SK-N-SH (cell line): Measurements from ENCODE around the gene MNDA. TPM values are rescaled to one million over a fixed set of nuclear protein-coding genes. Genes with fewer than 3 reads are reported as not detected.

ENCODE experiments used
- CTCF ChIA-PET: fragments of 300-600, 350-600 bp; formaldehyde crosslinking; extraction: SDS; loops from one replicate; lab custom pipeline; 2021; lab: Yijun Ruan, JAX
- POLR2A ChIA-PET: fragments of 350-600 bp; sonication (Branson Sonifier 250); formaldehyde crosslinking; extraction: SDS; loops from one replicate; lab custom pipeline; 2020; ENCODE audit warnings: antibody characterized with exemption, inconsistent platforms; lab: Yijun Ruan, JAX
- DNase-seq: peaks from one replicate; pipeline ENCODE4 v3.0.0; 2012
- H2AFZ ChIP-seq: fragments of 200-600 bp; sonication (generic); 2 replicates; pipeline ENCODE4 v1.8.1; 2016; ENCODE audit warnings: antibody characterized with exemption, mild to moderate bottlenecking, low read depth
- H3F3A ChIP-seq: fragments of 200-600 bp; sonication (generic); replicated peaks from 2 replicates; pipeline ENCODE3; 2016; ENCODE audit warnings: antibody characterized with exemption, mild to moderate bottlenecking; ENCODE audit not compliant: insufficient read depth
- H3K27ac ChIP-seq, 2 experiments: fragments of 200-500 bp in 1 of 2; fragments of 200-600 bp in 1 of 2; sonication (Bioruptor generic) in 1 of 2; sonication (generic), shearing (Covaris generic) in 1 of 2; 2 replicates each; pipeline versions ENCODE4 v1.5.1 to v1.6.1; 2014 to 2016; ENCODE audit warnings: low read depth in 2 of 2, inconsistent platforms in 1 of 2, low read length in 1 of 2, mild to moderate bottlenecking in 1 of 2, mixed read lengths in 1 of 2
- H3K27me3 ChIP-seq: fragments of 200-600 bp; sonication (generic), shearing (Covaris generic); 2 replicates; pipeline ENCODE4 v1.6.1; 2016; ENCODE audit warnings: mixed run types; ENCODE audit not compliant: insufficient read depth
- H3K36me3 ChIP-seq, 2 experiments: fragments of 200-500 bp in 1 of 2; fragments of 200-600 bp in 1 of 2; sonication (Bioruptor generic) in 1 of 2; sonication (generic) in 1 of 2; replicated peaks in 1 of 2; 2 replicates each; pipeline versions ENCODE3 to v1.5.1; 2014 to 2016; ENCODE audit warnings: low read length in 1 of 2, mild to moderate bottlenecking in 1 of 2; ENCODE audit not compliant: insufficient read depth in 2 of 2, control insufficient read depth in 1 of 2
- H3K4me1 ChIP-seq, 2 experiments: fragments of 200-500 bp in 1 of 2; fragments of 200-600 bp in 1 of 2; sonication (Bioruptor generic) in 1 of 2; sonication (generic), shearing (Covaris generic) in 1 of 2; 2 replicates each; pipeline versions ENCODE4 v1.5.1 to v1.6.1; 2014 to 2016; ENCODE audit warnings: low read depth in 1 of 2, low read length in 1 of 2, mixed run types in 1 of 2; ENCODE audit not compliant: insufficient read depth in 2 of 2, control insufficient read depth in 1 of 2
- H3K4me2 ChIP-seq: fragments of 200-600 bp; sonication (generic), shearing (Covaris generic); 2 replicates; pipeline ENCODE4 v1.6.1; 2017; ENCODE audit warnings: mixed run types
- H3K4me3 ChIP-seq, 2 experiments: fragments of 200-500 bp in 1 of 2; fragments of 200-600 bp in 1 of 2; sonication (Bioruptor generic) in 1 of 2; sonication (generic), shearing (Covaris generic) in 1 of 2; 2 replicates each; pipeline versions ENCODE4 v1.5.1 to v1.8.1; 2014 to 2016; ENCODE audit warnings: low read depth in 2 of 2, inconsistent platforms in 1 of 2, low read length in 1 of 2, mild to moderate bottlenecking in 1 of 2, mixed read lengths in 1 of 2, moderate library complexity in 1 of 2
- H3K79me2 ChIP-seq: fragments of 200-600 bp; sonication (generic); 2 replicates; pipeline ENCODE4 v1.8.1; 2017; ENCODE audit warnings: mild to moderate bottlenecking; ENCODE audit not compliant: insufficient read depth
- H3K9ac ChIP-seq: fragments of 200-600 bp; sonication (generic); 2 replicates; pipeline ENCODE4 v1.6.1; 2017; ENCODE audit warnings: mixed run types
- H3K9me2 ChIP-seq: fragments of 200-600 bp; sonication (generic); 2 replicates; pipeline ENCODE4 v1.6.1; 2017; ENCODE audit warnings: mixed run types
- H3K9me3 ChIP-seq: fragments of 200-600 bp; sonication (generic); 2 replicates; pipeline ENCODE4 v1.6.1; 2017; ENCODE audit warnings: mixed run types, mild to moderate bottlenecking, moderate library complexity
- H4K20me1 ChIP-seq: fragments of 200-600 bp; sonication (generic); 2 replicates; pipeline ENCODE4 v1.6.1; 2017; ENCODE audit warnings: mild to moderate bottlenecking, mixed run types; ENCODE audit not compliant: insufficient read depth
- EP300 ChIP-seq, 2 experiments: IDR thresholded peaks; 2 replicates each; pipeline versions ENCODE4 v1.4.0 to v1.6.1; 2012; ENCODE audit warnings: borderline replicate concordance in 1 of 2, low read depth in 1 of 2, low read length in 1 of 2
- EZH2phosphoT487 ChIP-seq: fragments of 200-600 bp; sonication (generic); IDR thresholded peaks from 2 replicates; pipeline ENCODE4 v1.6.1; 2017; ENCODE audit warnings: low read depth, mixed run types, mild to moderate bottlenecking, antibody characterized with exemption, moderate library complexity, borderline replicate concordance
- FOSL2 ChIP-seq: IDR thresholded peaks from 2 replicates; pipeline ENCODE4 v1.4.0; 2012; ENCODE audit warnings: low read depth, mild to moderate bottlenecking, moderate library complexity, borderline replicate concordance
- FOXJ3 ChIP-seq: sonication (generic); formaldehyde crosslinking; IDR thresholded peaks from 2 replicates; pipeline ENCODE4 v1.5.1; 2020; ENCODE audit warnings: mild to moderate bottlenecking, missing genetic modification reagents
- FOXM1 ChIP-seq: IDR thresholded peaks from 2 replicates; pipeline ENCODE4 v1.4.0; 2012; ENCODE audit warnings: low read depth, mild to moderate bottlenecking
- GABPA ChIP-seq: IDR thresholded peaks from 2 replicates; pipeline ENCODE4 v1.4.0; 2012; ENCODE audit warnings: low read depth, mild to moderate bottlenecking
- GATA2 ChIP-seq: sonication (generic); formaldehyde crosslinking; IDR thresholded peaks from 2 replicates; pipeline ENCODE4 v1.5.0; 2020; ENCODE audit warnings: mild to moderate bottlenecking, missing genetic modification reagents
- JUND ChIP-seq: IDR thresholded peaks from 2 replicates; pipeline ENCODE4 v1.4.0; 2012
- NFIC ChIP-seq: IDR thresholded peaks from 2 replicates; pipeline ENCODE4 v1.4.0; 2012; ENCODE audit warnings: borderline replicate concordance
- NRF1 ChIP-seq: IDR thresholded peaks from 2 replicates; pipeline ENCODE4 v1.6.1; 2012; ENCODE audit warnings: low read depth, mild to moderate bottlenecking, low read length
- RAD21 ChIP-seq: IDR thresholded peaks from 2 replicates; pipeline ENCODE4 v1.6.1; 2012; ENCODE audit warnings: mild to moderate bottlenecking, low read length
- RFX5 ChIP-seq: IDR thresholded peaks from 2 replicates; pipeline ENCODE4 v1.6.1; 2012; ENCODE audit warnings: mild to moderate bottlenecking, improper control_type of control experiment, low read length
- SIN3A ChIP-seq: IDR thresholded peaks from 2 replicates; pipeline ENCODE4 v1.6.1; 2012; ENCODE audit warnings: low read depth, mild to moderate bottlenecking, low read length, moderate library complexity, borderline replicate concordance
- TCF12 ChIP-seq: IDR thresholded peaks from 2 replicates; pipeline ENCODE4 v1.4.0; 2012
- TEAD4 ChIP-seq: IDR thresholded peaks from 2 replicates; pipeline ENCODE4 v1.4.0; 2012; ENCODE audit warnings: mild to moderate bottlenecking, borderline replicate concordance; ENCODE audit not compliant: insufficient read depth
- WGBS: methylation state at CpG from one replicate; pipeline ENCODE4 v1.1.6; 2017; ENCODE audit warnings: low lambda C conversion rate; 5-methylcytosine and 5-hydroxymethylcytosine counted together
- polyA plus RNA-seq, 3 experiments: library from polyadenylated mRNA; depleted of rRNA; stranded (reverse); fragments of >200 nt; gene quantifications; 2 replicates each; pipeline ENCODE4 v1.2.3, GENCODE V29; 2012
- TF ChIP-seq, protein P1 (sequence below): IDR thresholded peaks from 2 replicates; pipeline ENCODE4; 2012
- TF ChIP-seq, protein P2 (sequence below): fragments of 150-350 bp; IDR thresholded peaks from 2 replicates; pipeline ENCODE4 v1.6.1; 2016; ENCODE audit warnings: mild to moderate bottlenecking, low read depth, low read length
- TF ChIP-seq, protein P3 (sequence below): IDR thresholded peaks from 2 replicates; pipeline ENCODE4 v1.4.0; 2012; ENCODE audit warnings: low read depth

The MNDA gene
- polyA plus RNA-seq, 1 of the 3 experiments (the other 2 are of a cell fraction): not detected

DNA sequence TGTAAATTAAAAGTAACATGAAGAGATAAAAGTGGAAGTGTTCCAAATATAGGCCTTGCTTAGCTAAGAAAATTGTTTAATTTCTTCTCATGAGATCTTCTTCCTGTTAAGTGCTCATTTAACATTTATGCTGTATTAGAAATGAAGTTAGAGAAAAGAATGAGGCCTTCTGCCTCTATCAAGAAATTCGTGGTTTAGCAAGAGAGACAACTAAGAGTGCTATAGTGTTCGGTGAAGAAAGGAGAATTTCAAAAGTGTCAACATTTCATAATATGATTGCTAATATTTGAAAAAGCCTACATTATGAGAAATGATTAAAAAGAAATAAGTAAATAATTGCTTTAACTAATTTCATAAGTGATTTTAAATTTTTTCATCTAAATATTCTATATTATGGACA, 18.8 kb upstream of the MNDA start:
- 4% methylated on average over 2 of the region's 2 CpGs for WGBS

DNA sequence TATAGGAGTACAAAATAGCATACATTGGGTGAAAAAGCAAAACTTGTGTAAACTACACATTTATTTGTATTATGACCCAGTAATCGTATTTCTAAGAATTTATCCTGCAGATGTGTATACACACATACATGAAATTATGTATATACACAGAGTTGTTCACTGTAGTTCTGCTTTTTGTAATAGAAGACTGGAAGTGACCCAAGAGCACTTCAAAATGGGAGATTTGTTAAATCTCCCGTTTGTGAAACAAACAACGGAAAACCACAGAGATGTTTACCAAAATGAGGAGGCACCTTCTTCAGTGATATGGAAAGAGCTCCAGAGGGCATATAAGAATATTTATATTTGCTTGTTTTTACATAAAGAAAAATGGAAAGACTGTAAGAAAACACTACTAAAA, 18.0 kb upstream of the MNDA start:
- Histone ChIP-seq H3K9me2 (no peaks in the 10 kb centered on the region), H3K79me2 (no peaks in the 10 kb centered on the region), H4K20me1 (no peaks in the 10 kb centered on the region), H3K27ac (no peak overlapping the region), H3K36me3 (no peaks in the 10 kb centered on the region), H3K27me3 (no peaks in the 10 kb centered on the region), H3F3A (no peaks in the 10 kb centered on the region), H3K4me1 (no peaks in the 10 kb centered on the region), H3K4me3 (no peak overlapping the region), H2AFZ (no peak overlapping the region), H3K9me3 (no peaks in the 10 kb centered on the region), H3K4me2 (no peak overlapping the region), H3K9ac (no peak overlapping the region)
- no peak for DNase-seq
- WGBS: 0% methylated on average over 3 of the region's 3 CpGs
- TF ChIP-seq, protein P1, sequence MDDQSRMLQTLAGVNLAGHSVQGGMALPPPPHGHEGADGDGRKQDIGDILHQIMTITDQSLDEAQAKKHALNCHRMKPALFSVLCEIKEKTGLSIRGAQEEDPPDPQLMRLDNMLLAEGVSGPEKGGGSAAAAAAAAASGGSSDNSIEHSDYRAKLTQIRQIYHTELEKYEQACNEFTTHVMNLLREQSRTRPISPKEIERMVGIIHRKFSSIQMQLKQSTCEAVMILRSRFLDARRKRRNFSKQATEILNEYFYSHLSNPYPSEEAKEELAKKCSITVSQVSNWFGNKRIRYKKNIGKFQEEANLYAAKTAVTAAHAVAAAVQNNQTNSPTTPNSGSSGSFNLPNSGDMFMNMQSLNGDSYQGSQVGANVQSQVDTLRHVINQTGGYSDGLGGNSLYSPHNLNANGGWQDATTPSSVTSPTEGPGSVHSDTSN: no peak
- TF ChIP-seq TEAD4: no peak
- no peak for TF ChIP-seq TCF12
- no peak for TF ChIP-seq JUND
- TF ChIP-seq GATA2 (CRISPR knock-in tag): no peak
- TF ChIP-seq NFIC: no peak
- TF ChIP-seq SIN3A: no peak
- TF ChIP-seq EP300 (IDR thresholded peaks at IDR 0.05; ENCODE audit: borderline replicate concordance in 1 of 2, low read depth in 1 of 2, low read length in 1 of 2): no peak
- TF ChIP-seq, protein P2, sequence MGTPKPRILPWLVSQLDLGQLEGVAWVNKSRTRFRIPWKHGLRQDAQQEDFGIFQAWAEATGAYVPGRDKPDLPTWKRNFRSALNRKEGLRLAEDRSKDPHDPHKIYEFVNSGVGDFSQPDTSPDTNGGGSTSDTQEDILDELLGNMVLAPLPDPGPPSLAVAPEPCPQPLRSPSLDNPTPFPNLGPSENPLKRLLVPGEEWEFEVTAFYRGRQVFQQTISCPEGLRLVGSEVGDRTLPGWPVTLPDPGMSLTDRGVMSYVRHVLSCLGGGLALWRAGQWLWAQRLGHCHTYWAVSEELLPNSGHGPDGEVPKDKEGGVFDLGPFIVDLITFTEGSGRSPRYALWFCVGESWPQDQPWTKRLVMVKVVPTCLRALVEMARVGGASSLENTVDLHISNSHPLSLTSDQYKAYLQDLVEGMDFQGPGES: no peak
- no peak for TF ChIP-seq FOXJ3 (CRISPR knock-in tag)
- TF ChIP-seq RAD21: no peak
- no peak for TF ChIP-seq FOSL2
- ChIA-PET POLR2A (no interaction called here), CTCF (no interaction called here)

More for the DNA sequence above, 18.8 kb upstream of the MNDA start:
- Histone ChIP-seq H3K79me2 (no peaks in the 10 kb centered on the region), H4K20me1 (no peaks in the 10 kb centered on the region), H3K9me2 (no peaks in the 10 kb centered on the region), H3K27me3 (no peaks in the 10 kb centered on the region), H3F3A (no peaks in the 10 kb centered on the region), H3K27ac (no peak overlapping the region), H3K4me1 (no peaks in the 10 kb centered on the region), H3K4me2 (no peak overlapping the region), H3K36me3 (no peaks in the 10 kb centered on the region), H3K4me3 (no peak overlapping the region), H3K9ac (no peak overlapping the region)
- no peak for DNase-seq
- POLR2A ChIA-PET: no interaction called here
- TF ChIP-seq TCF12: no peak
- no peak for TF ChIP-seq EZH2phosphoT487
- no peak for TF ChIP-seq RFX5
- no peak for TF ChIP-seq FOSL2
- no peak for TF ChIP-seq RAD21
- no peak for TF ChIP-seq FOXM1
- TF ChIP-seq NRF1: no peak
- TF ChIP-seq, protein P3, sequence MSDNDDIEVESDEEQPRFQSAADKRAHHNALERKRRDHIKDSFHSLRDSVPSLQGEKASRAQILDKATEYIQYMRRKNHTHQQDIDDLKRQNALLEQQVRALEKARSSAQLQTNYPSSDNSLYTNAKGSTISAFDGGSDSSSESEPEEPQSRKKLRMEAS: no peak
- no peak for TF ChIP-seq GABPA
- no peak for TF ChIP-seq JUND
- TF ChIP-seq, protein P1: no peak
- no peak for TF ChIP-seq FOXJ3 (CRISPR knock-in tag)
- TF ChIP-seq, all 33 proteins: peak for 0
- Histone ChIP-seq H3K9me3 (no peaks in the 10 kb centered on the region), H2AFZ (no peak overlapping the region)
- CTCF ChIA-PET: no interaction called here
